ENCODE measurements around the gene VAMP7.
"Not testable (repeated sequence)": the region's sequence is repeated elsewhere in the genome, so short reads cannot be mapped to it uniquely, and the experiment has no call there.

VAMP7 gene

GRCh38 chrX:155923200-155923599 is 42.1 kb downstream of the VAMP7 start:
- no peak for DNase-seq

GRCh38 chrX:155930852-155931618 is 49.9 kb downstream of the VAMP7 start:
- DNase-seq = not testable (repeated sequence)

- no peak for DNase-seq
Observed at GRCh38 chrX:155938132-155938531, 57.0 kb downstream of the VAMP7 start.

GRCh38 chrX:155949098-155949497 is 68.0 kb downstream of the VAMP7 start:
- no peak for DNase-seq

- DNase-seq = no peak
Observed at GRCh38 chrX:155951237-155951789, 70.2 kb downstream of the VAMP7 start.

- DNase-seq = no peak
Observed at GRCh38 chrX:155953055-155953454, 71.9 kb downstream of the VAMP7 start.

GRCh38 chrX:155954793-155955192 is 73.6 kb downstream of the VAMP7 start:
- no peak for DNase-seq

GRCh38 chrX:155956099-155956498 is 75.0 kb downstream of the VAMP7 start:
- DNase-seq = no peak

- no peak for DNase-seq
Observed at GRCh38 chrX:155956649-155957048, 75.5 kb downstream of the VAMP7 start.

- DNase-seq = no peak
Observed at GRCh38 chrX:155957843-155958242, 76.7 kb downstream of the VAMP7 start.

GRCh38 chrX:155959018-155959587 is 78.0 kb downstream of the VAMP7 start:
- no peak for DNase-seq

GRCh38 chrX:155962906-155963305 is 81.8 kb downstream of the VAMP7 start:
- no peak for DNase-seq

GRCh38 chrX:155966876-155967275 is 85.7 kb downstream of the VAMP7 start:
- no peak for DNase-seq

- no peak for DNase-seq
Observed at GRCh38 chrX:155967653-155968325, 86.6 kb downstream of the VAMP7 start.

- no peak for DNase-seq
Observed at GRCh38 chrX:155968326-155968661, 87.1 kb downstream of the VAMP7 start.

GRCh38 chrX:155968791-155969190 is 87.6 kb downstream of the VAMP7 start:
- DNase-seq = no peak

- not testable (repeated sequence) for DNase-seq
Observed at GRCh38 chrX:155971658-155972057, 90.5 kb downstream of the VAMP7 start.

- not testable (repeated sequence) for DNase-seq
Observed at GRCh38 chrX:155972241-155972640, 91.1 kb downstream of the VAMP7 start.

GRCh38 chrX:155983326-155983725 is 102.2 kb downstream of the VAMP7 start:
- no peak for DNase-seq

GRCh38 chrX:155985208-155985607 is 104.1 kb downstream of the VAMP7 start:
- DNase-seq = no peak

- not testable (repeated sequence) for DNase-seq
Observed at GRCh38 chrX:155986995-155987394, 105.8 kb downstream of the VAMP7 start.

- DNase-seq = no peak
Observed at GRCh38 chrX:155988859-155989258, 107.7 kb downstream of the VAMP7 start.
